Measurements from ENCODE around the gene LRRC73.
A peak's percentile ranks its signal among the peaks of the same experiment; 100 is the strongest.
"Not testable (repeated sequence)": the region's sequence is repeated elsewhere in the genome, so short reads cannot be mapped to it uniquely, and the experiment has no call there.

LRRC73 gene

DNA sequence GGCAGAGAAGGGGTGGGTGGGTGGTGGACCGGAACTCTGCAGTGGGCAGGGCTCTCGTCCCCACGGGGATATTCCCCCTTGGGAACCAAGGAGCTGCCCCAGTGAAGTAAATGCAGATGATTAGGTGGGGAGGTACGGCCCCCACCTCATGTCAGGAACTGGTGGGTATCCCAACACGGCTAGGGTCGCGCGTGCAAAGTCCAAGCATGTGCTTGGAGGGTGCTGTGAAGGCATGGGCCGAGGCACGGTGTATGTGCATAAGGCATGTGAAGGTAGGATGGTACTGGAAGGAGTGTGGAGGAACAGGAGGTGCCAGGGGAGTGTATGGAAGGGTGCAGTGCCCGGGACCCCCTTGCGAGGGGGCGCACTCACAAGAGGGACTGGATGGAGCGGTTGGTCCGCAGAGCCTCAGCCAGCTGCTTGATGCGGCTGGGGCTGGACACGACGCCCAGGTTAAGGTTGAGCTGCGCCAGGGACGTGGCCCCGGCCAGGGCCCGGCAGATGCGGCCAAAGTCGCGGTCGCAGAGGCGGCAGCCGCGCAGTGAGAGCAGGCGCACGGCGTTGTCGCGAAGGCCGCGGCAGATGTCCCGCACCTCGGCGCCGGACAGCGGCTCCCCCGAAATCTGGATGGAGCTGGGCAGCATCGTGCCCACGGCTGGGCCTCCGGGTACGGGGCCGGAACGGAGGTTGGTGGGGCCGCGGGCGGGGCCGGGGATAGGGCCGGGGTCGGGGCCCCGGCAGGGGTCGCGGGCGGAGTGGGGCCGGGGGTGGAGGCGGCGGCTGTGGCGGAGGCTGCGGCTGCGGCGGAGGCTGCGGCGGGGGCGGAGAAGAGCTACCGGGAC, 783 bp downstream of the LRRC73 start:
- no peak for DNase-seq

DNA sequence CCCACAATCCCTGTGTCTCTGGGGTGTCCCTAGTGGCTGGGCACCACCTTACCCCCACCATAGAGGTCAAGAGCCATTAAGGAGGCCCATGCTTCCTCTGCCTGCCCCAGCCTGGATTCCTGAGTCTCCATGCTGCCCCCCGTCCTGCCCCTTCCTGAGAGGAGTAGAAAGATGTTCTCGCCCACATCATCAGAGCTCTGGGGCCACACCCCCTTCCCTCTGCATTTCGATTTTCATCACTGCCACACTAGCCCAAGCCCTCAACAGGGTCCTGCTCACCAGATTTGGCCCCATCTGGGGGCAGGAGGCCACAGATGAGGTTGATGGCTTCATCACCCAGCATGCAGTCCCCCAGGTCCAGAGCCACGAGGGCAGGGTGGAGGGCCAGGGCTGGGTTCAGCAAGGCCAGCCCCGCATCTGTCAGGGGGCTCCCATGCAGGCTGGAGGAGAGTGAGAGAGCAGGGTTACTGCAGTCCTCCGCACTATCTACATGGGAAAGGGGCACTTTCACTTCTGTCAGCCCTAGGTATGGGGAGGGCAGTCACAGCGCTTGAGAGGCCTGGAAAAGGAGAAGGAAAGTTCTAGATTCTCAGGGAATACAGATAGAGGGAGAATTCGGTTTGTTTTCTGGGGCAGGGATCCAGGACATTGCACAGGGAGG, 1.5 kb downstream of the LRRC73 start:
- DNase-seq, result no peak

DNA sequence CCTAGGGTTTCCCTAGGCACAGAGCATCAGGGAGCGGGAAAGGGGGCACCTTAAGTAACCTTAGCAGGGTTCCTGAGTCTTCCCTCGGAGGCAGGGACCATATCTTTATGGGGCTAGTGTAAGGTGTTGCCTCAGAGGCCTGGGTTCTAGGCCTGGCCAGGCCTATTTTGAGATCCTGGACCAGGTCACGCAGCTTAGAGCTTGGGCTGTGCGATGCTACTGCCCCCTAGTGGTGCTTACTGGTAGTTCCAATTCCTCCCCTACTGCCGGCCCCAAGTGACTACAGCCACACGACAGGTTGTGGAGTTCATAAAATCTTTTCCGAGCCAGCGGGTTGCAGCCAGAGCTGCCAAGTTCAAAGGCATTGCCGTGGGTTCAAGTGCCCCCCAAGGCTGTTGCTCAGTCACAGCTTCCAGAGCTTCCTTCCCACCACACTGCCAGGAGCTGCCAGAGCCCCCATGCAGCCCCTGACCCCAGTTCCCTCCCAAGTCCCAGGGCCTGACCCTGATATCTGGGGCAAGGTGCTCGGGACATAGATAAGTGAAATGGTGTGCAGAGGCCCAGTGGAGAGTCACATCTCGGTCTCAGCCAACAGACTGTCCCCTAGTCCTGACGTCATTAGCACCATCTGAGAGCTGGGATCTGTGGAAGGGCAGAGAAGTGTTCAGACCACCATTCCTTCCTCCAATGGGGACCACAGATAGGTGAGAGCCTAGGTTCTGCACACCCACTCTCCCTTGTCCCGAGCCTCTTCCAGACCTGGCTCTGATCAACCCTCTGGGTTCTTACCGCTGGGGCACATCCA, 3.3 kb downstream of the LRRC73 start:
- DNase-seq, result peak; percentile 92

DNA sequence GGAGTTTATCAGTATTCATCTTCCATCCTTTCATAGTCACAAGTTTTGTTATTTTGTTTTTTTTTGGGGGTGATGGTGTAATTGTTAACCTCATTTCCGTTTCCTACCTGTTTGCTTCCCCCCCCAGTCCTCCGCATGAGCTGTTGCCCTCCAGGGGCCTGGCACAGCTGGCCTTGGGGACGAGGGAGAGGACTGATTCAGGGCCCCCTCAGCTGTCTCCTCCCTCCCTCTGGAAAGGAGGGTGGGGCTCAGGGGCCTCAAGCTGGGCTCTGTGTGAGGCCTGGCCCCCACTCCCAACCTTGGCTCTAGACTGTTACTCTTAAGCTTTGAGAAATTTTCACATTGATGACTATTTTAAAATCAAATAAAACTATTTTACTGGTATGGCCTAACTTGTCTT, 4.0 kb downstream of the LRRC73 start:
- DNase-seq, result no peak

DNA sequence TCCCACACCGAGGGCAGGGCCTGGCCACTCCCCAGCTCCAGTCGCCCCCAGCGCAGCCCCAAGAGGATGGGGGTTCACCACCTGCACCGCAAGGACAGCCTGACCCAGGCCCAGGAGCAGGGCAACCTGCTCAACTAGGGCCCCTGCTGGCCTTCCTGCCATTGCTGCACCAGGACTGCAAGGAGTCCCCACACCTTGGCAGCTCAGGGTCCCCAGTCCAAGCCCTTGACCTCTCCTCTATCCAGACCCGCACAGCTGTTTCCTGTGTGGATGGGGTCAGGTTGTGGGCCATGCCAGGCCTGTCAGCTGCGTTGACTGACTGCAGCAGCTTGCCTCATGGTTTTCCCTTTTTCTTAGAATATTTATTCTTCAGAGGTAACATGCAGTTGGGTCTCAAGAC, 4.4 kb downstream of the LRRC73 start:
- no peak for DNase-seq

DNA sequence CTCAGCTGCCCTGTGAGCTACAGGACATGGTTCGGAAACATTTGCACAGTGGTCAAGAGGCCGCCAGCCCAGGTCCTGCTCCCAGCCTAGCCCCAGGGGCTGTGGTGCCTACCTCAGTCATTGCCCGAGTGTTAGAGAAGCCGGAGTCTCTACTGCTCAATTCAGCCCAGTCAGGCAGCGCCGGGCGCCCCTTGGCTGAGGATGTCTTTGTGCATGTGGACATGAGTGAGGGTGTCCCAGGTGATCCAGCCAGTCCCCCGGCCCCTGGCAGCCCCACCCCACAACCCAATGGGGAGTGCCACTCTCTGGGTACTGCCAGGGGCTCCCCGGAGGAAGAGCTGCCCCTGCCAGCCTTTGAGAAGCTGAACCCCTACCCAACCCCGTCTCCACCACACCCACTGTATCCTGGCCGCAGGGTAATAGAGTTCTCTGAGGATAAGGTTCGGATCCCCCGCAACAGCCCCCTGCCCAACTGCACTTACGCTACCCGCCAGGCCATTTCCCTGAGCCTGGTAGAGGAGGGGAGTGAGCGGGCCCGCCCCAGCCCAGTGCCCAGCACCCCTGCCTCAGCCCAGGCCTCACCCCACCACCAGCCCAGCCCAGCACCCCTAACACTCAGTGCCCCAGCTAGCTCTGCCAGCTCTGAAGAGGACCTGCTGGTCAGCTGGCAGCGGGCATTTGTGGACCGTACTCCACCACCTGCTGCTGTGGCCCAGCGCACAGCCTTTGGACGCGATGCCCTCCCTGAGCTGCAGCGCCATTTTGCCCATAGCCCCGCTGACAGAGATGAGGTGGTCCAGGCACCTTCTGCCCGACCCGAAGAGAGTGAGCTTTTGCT, 5.2 kb downstream of the LRRC73 start:
- DNase-seq, result no peak

DNA sequence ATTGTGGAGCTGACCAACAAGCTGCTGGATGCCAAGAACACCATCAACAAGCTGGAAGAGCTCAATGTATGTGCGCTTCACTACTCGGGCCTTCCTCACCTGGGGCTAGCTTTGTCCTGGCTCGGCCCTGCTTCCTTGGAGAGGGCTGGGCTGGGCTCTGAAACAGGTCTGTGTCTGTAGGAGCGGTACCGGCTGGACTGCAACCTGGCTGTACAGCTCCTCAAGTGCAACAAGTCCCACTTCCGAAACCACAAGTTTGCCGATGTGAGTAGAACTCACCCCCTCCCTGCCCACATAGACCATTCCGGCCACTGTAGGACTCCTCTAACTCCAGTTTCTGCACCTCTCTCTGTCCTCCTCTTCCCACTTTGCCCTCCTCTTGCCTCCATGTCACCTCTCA, 6.7 kb downstream of the LRRC73 start:
- no peak for DNase-seq

DNA sequence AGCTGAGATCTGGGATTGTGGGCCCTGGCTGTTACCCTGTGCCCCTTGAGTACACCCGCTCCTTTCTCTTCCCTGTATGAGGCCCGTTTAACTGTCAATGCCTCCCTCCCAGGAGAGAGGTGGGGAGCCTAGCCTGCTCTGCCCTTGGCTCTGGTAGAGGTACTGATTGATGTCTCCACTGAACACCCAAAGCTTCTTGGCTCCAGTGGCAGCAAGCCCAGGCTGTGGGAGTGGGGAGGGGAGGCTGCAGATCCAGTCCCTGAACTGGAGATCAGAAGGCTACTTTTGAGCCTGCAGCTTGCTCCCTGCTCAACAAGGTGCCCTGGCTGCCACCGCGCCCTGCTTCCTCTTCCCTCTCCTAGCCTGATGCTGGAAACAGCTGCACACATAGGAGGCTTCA, 7.5 kb downstream of the LRRC73 start:
- DNase-seq, result no peak

DNA sequence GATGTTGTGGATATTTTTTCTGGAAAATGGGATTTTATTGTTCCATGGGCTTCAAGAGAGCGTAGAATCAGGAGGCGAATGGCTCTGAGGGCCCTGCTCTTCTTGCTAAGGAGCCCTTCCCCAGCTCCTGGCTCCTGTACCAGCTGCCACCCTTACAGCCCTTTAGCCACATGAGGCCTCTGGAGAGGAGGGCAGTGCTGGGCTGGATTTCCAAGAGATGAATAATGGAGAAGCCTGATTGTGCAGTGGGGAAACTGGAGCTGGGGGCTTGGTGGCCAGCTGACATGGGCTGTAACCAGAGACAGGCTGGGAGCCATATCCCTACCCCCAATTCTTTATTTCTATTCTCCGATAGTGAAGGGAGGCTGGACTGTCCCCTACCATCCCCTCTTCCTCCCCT, 9.2 kb downstream of the LRRC73 start:
- no peak for DNase-seq

DNA sequence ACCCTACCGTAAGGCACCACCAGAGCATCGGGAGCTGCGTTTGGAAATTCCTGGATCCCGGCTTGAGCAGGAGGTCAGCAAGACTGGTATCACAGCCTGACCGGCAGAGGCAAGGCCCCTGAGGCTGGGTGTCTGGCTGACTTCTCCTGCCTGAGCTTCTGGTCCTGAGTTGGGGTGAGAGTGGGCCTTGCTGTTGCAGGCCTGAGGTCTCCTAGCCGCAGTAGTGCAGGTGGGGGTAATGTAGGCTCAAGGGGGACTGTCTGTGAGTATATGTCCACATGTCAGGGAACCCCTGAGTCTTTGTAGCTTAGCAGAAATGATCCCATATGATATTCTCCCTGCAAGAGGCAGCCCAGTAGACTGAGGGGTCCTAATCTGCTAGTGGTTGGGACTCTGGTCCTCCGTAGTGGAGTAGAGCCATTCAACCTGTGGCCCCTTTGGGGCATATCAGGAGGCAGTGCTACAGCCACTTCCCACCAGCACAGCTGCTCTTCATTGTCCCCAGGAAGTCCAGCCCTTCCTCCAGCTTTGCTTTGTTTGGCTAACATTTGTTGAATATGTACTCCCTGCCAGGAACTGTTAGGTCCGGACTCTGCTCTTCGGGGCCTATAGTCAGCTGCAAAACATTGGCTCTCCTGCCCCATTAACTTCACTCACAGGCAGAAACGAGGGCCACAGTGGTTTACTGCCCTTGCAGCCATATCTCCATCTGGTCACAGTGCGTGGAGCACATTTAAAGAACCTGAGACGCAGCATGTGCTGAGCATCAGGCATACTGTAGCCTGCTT, 10.9 kb downstream of the LRRC73 start:
- no peak for DNase-seq

DNA sequence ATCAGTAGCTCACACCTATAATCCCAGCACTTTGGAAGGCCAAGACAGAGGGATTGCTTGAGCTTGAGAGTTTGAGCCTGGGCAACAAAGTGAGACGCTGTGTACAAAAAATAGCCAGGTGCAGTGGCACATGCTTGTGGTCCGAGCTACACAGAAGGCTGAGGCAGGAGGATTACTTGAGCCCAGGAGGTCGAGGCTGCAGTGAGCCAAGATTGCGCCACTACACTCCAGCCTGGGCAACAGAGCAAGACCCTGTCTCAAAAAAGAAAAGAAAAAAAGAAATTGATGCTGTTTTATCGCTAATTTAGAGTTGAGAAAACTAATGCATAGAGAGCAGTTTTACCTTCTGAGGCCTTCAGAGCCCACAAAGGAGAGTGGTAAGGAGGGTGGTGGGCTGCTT, 11.9 kb downstream of the LRRC73 start:
- not testable (repeated sequence) for DNase-seq

DNA sequence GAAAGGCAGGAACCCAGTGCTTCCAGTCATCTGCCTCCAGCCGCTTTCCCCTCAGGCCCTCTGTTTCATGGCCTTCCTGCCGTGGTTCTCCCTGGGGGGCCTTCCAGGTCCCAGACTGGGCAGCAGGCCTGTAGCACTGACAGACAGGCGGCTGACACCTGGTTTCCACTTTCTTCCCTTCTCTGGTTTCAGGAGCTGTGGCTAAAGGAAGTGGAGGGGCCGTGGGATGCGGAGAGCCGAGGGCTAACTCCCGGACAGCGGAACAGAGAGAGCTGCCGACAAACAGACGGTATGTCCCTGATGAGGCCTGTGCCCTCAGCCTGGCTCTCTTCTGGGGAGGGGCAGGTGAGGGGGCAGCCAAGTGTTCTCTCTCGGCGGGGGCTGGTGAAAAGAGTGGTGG, 12.5 kb downstream of the LRRC73 start:
- DNase-seq, result no peak

DNA sequence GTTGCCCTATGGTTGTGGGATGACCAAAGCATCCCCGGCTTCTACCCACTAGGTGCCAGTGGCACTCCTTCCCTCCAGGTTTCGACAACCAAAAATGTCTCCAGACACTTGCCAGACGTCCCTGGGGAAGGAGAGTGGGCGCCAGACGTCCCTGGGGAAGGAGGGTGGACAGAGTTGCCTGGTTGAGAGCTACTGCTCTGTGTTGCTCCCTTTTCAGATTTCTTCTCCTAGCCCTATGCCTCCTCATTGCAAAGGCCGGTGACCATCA, 13.1 kb downstream of the LRRC73 start:
- DNase-seq, result no peak

DNA sequence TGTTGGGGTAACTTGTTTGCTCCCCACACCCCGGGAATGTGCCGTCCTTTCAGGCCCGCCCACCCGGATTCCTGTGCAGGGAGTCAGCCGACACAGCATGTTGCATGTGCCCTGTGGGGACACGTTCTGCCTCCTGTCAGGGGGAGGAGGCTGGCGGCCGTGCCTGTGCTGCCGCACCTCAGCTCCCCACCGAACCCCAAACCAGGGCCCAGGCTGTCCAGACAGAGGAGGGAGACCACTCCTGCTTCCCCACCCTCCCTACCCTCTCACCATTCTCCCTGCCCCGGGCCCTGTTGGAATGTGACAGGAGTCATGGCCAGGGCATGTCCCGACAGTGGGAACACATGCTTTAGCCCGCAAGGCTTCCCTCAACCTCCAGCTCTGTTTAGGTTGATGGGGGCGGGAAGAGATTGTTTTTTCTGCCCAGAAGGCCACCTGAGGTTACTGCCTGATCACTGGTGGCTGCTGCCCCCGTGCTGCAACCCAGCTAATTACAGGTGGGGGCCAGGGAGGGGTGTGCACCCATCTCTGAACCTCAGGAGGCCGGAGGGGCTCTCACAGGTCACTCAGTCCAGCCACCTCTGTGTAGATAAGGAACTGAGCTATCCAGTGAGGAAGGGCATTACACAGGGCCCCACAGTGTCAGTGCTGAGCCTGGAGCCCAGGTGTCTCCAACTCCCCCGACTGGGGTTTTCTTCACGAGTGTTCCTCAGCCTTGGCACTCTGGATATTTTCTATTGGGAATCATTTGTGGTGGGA, 13.6 kb downstream of the LRRC73 start:
- no peak for DNase-seq

DNA sequence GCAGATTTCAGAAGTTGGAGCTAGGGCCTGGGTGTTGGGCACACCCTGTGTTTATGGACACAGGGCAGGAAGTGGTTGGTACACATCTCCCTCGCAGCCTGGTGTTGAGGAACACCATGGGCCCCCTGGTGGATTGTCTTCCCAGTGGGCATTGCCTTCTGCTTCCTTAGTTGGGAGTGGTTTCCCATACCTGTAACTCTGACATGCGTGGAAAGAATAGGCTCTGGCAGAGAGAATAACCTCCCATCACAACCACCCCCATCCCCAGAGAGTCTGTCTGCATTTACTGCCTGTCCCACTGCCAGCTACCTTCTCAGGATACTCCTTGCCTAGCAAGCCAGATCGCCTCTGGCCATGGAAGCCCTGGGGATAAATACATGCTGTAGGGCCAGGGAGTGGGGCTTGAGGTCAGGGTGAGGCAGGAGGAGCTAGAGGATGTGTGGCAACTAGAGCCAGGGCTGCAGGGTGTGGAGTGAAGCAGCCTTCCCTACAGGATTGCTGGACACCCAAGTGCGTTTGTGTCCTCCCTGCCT, 14.7 kb downstream of the LRRC73 start:
- DNase-seq, result peak; percentile 46

DNA sequence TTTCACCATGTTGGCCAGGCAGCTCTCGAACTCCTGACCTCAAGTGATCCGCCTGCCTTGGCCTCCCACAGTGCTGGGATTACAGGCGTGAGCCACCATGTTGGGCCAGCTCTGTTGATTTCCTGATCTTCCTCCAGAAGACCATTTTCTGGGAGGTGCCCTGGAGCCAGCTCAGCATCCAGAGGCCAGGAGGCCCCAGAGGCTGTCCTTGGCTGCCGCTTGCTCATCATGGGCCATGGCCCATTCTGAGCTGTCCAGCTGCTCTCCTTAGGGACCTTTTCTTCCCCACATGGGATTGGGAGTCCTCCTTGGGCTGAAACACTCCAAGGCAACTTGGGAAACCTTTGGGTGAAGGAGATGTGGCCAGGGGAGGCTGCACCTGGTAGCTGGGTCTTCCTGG, 15.4 kb downstream of the LRRC73 start:
- DNase-seq, result no peak

DNA sequence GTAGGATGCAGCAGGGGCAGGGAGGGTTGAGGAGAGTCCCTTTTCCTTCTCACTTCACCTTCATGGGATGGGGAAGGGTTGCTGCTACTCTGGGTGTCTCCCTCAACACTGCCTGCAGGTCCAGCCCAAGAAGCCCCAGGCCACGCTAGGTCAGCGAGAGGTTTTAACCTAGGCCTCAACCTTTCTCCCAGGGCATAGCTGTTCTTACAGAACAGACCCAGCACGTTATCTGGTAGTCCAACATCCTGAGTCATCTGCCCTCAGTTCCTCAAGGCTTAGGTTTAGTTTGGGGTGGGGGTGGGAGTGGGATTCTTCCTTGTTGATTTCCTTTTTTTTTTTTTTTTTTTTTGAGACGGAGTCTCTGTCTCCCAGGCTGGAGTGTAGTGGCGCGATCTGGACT, 15.8 kb downstream of the LRRC73 start:
- no peak for DNase-seq

DNA sequence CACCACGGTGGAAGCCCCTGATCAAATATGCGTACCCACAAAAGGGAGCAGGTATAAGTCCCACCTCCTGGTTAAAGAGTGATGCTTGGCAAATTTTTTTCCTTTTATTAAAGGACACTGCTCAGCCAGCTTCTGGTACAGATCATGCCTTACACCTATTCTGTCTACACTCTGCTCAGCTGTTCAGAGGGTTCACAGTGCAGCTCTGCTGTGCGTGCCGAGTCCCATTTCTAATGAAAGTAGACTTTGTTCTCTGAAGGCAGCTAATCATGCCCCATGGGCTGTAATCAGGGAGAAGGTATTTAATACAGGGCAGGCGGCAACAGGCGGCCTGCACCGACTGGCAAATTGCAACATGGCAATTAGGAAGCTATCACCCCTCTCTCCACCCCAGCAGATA, 16.3 kb downstream of the LRRC73 start:
- no peak for DNase-seq

DNA sequence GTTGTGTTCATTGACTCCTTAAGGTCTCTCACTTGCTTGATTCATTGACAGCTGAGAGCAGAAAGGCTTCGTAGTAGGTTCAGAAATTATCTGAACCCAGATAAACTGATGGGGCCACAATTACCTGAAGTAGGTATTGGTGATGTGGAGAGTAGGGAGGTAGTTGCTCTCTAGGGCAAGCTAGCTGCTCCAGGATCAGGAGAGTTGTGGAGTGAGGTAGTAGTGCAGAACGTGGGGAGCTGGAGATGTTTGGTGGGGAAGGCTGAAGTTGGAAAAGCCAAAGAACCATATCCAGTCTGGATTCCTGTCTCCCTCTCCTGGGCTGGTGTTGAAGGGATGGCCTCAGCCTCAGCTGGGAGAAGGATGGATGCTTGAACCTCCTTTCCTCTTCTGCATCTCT, 16.9 kb downstream of the LRRC73 start:
- no peak for DNase-seq

DNA sequence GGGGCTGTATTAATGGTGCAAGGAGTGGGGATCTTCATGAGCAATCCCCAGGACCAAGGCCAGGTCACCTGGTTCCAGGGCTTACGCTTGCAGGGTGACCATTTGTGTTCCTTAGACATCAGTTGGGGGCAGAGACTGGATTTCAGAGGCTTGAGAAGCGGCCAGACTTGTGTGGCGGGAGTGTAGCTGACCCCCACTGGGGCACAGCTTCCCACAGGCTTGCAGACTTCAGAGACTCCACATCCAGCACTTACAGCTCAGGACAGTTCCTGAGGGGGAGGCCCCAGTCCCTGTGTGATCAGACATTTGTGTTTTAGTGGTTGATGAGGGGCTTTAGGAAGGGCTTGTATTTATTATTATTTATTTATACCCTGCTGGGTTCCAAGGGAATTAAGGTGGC, 17.5 kb downstream of the LRRC73 start:
- DNase-seq, result no peak
